GM04504 (cell line): ENCODE results near the gene AGPAT1.

Experiments
- DNase-seq: peaks from one replicate; pipeline ENCODE4 v3.0.0-alpha.2; 2012; ENCODE audit warnings: low read depth

The AGPAT1 gene

GRCh38 chr6:32168807-32169591 lies 6.9 kb downstream of the AGPAT1 start:
- DNase-seq, result no peak

- no peak for DNase-seq
These were observed 7.5 kb downstream of the AGPAT1 start for GRCh38 chr6:32168350-32168749.

- no peak for DNase-seq
These were observed 8.1 kb downstream of the AGPAT1 start for GRCh38 chr6:32167761-32168262.

- DNase-seq, result no peak
These were observed 8.6 kb downstream of the AGPAT1 start for GRCh38 chr6:32167154-32167760.

GRCh38 chr6:32166411-32167061 lies 9.3 kb downstream of the AGPAT1 start:
- no peak for DNase-seq

GRCh38 chr6:32164295-32164694 lies 11.6 kb downstream of the AGPAT1 start, which contains the start of gene EGFL8:
Gene EGFL8, plus strand, starts transcription at chr6:32164595. Its CDS starts 1,571 bp downstream, at chr6:32166166.
- DNase-seq, result no peak

- DNase-seq, result no peak
These were observed 12.2 kb downstream of the AGPAT1 start for GRCh38 chr6:32163559-32164258.

GRCh38 chr6:32158052-32158451 lies 17.8 kb downstream of the AGPAT1 start:
- DNase-seq, result no peak

- no peak for DNase-seq
These were observed 19.0 kb downstream of the AGPAT1 start for GRCh38 chr6:32156891-32157290.

GRCh38 chr6:32154514-32155161 lies 21.2 kb downstream of the AGPAT1 start:
- no peak for DNase-seq

- DNase-seq, result peak; percentile 78
These were observed 22.0 kb downstream of the AGPAT1 start, which contains the start of gene PPT2 for GRCh38 chr6:32153564-32154513. Gene PPT2, plus strand, starts transcription at chr6:32154141. Its CDS starts 454 bp downstream, at chr6:32154595.

- DNase-seq, result no peak
These were observed 22.9 kb downstream of the AGPAT1 start for GRCh38 chr6:32152769-32153563.

GRCh38 chr6:32151863-32152768 lies 23.8 kb downstream of the AGPAT1 start, which contains the start of gene PRRT1:
Gene PRRT1, minus strand, starts transcription at chr6:32151939. Its CDS starts 112 bp downstream, at chr6:32151827.
- no peak for DNase-seq

GRCh38 chr6:32151181-32151862 lies 24.6 kb downstream of the AGPAT1 start:
- no peak for DNase-seq

GRCh38 chr6:32149932-32150870 lies 25.7 kb downstream of the AGPAT1 start:
- DNase-seq, result no peak

GRCh38 chr6:32149092-32149755 lies 26.7 kb downstream of the AGPAT1 start:
- no peak for DNase-seq
